HCEC 1CT (cell line): ENCODE results near the gene PTPRD.

Source experiments
- DNase-seq: peaks from one replicate; pipeline ENCODE4 v3.0.0-alpha.2; 2017

The PTPRD gene

GRCh38 chr9:8599937-8600336 is 2012.9 kb downstream of the PTPRD start:
- DNase-seq = no peak

GRCh38 chr9:8589476-8589875 is 2023.3 kb downstream of the PTPRD start:
- no peak for DNase-seq

GRCh38 chr9:8585036-8585435 is 2027.8 kb downstream of the PTPRD start:
- DNase-seq = no peak

- no peak for DNase-seq
These were observed 2033.1 kb downstream of the PTPRD start for GRCh38 chr9:8579661-8580060.

- DNase-seq = no peak
These were observed 2036.1 kb downstream of the PTPRD start for GRCh38 chr9:8576741-8577140.

GRCh38 chr9:8574846-8575245 is 2038.0 kb downstream of the PTPRD start:
- no peak for DNase-seq

- DNase-seq = no peak
These were observed 2040.6 kb downstream of the PTPRD start for GRCh38 chr9:8572209-8572608.

- DNase-seq = no peak
These were observed 2041.2 kb downstream of the PTPRD start for GRCh38 chr9:8571643-8572042.

- DNase-seq = no peak
These were observed 2042.0 kb downstream of the PTPRD start for GRCh38 chr9:8570776-8571175.

GRCh38 chr9:8569823-8570222 is 2043.0 kb downstream of the PTPRD start:
- no peak for DNase-seq

GRCh38 chr9:8567963-8568579 is 2044.7 kb downstream of the PTPRD start:
- no peak for DNase-seq

- DNase-seq = no peak
These were observed 2047.8 kb downstream of the PTPRD start for GRCh38 chr9:8564960-8565359.

- no peak for DNase-seq
These were observed 2052.0 kb downstream of the PTPRD start for GRCh38 chr9:8560560-8561525.

- DNase-seq = no peak
These were observed 2054.6 kb downstream of the PTPRD start for GRCh38 chr9:8558176-8558575.

GRCh38 chr9:8555762-8556500 is 2056.9 kb downstream of the PTPRD start:
- DNase-seq = no peak

- DNase-seq = no peak
These were observed 2059.4 kb downstream of the PTPRD start for GRCh38 chr9:8553444-8553843.

GRCh38 chr9:8552732-8553131 is 2060.1 kb downstream of the PTPRD start:
- DNase-seq = no peak

- DNase-seq = no peak
These were observed 2063.6 kb downstream of the PTPRD start for GRCh38 chr9:8549214-8549613.

GRCh38 chr9:8543219-8543618 is 2069.6 kb downstream of the PTPRD start:
- DNase-seq = no peak

GRCh38 chr9:8542537-8542936 is 2070.3 kb downstream of the PTPRD start:
- DNase-seq = no peak

GRCh38 chr9:8539681-8540197 is 2073.1 kb downstream of the PTPRD start:
- no peak for DNase-seq

GRCh38 chr9:8536845-8537244 is 2076.0 kb downstream of the PTPRD start:
- DNase-seq = no peak

GRCh38 chr9:8534828-8535227 is 2078.0 kb downstream of the PTPRD start:
- no peak for DNase-seq
